ENCODE data around the gene INPP5D. TPM values are rescaled to one million over a fixed set of nuclear protein-coding genes. Genes with fewer than 3 reads are reported as not detected.

INPP5D gene
- total and polyA plus RNA-seq, 4 donors, result 2.9 to 18.8 (median 6.6) TPM

GRCh38 chr2:233021771-233022170 is 38.4 kb upstream of the INPP5D start:
- Histone ChIP-seq H3K9me3 (ENCODE audit: control insufficient read depth in 4 of 4, low read length in 3 of 4) (no peaks in the 10 kb centered on the region), H3K27ac (ENCODE audit: low read depth in 1 of 2, low read length in 2 of 2) (no peak overlapping the region), H3K9ac (ENCODE audit: low read depth in 1 of 2, low read length in 2 of 2) (no peak overlapping the region), H3K36me3 (ENCODE audit: control insufficient read depth in 4 of 4, insufficient read depth in 3 of 4, low read depth in 1 of 4, low read length in 3 of 4) (no peaks in the 10 kb centered on the region), H3K27me3 (ENCODE audit: control insufficient read depth in 4 of 4, insufficient read depth in 4 of 4, low read length in 3 of 4) (no peaks in the 10 kb centered on the region), H3K4me1 (ENCODE audit: control insufficient read depth in 4 of 4, insufficient read depth in 4 of 4, low read length in 3 of 4) (no peaks in the 10 kb centered on the region), H3K4me3 (ENCODE audit: low read depth in 1 of 3, low read length in 3 of 3) (no peak overlapping the region)
- no peak for TF ChIP-seq MAX (IDR thresholded peaks at IDR 0.05)
- TF ChIP-seq FOXA2 (IDR thresholded peaks at IDR 0.05), result no peak
- TF ChIP-seq RXRA (IDR thresholded peaks at IDR 0.05), result no peak
- no peak for TF ChIP-seq RAD21 (IDR thresholded peaks at IDR 0.05)
- TF ChIP-seq HNF4A (conservative IDR thresholded peaks at IDR 0.05), result no peak
- no peak for TF ChIP-seq HNF4G (IDR thresholded peaks at IDR 0.05)
- no peak for TF ChIP-seq REST (IDR thresholded peaks at IDR 0.05)
- TF ChIP-seq FOXA1 (IDR thresholded peaks at IDR 0.05), result no peak
- no peak for TF ChIP-seq EGR1 (IDR thresholded peaks at IDR 0.05; ENCODE audit: low read depth in 2 of 2)
- TF ChIP-seq NR2F2 (IDR thresholded peaks at IDR 0.05), result no peak
- no peak for TF ChIP-seq ZBTB33 (IDR thresholded peaks at IDR 0.05)
- no peak for TF ChIP-seq GABPA (IDR thresholded peaks at IDR 0.05 in 1 of 2, conservative IDR thresholded peaks at IDR 0.05 in 1 of 2)
- TF ChIP-seq YY1 (IDR thresholded peaks at IDR 0.05), result no peak
- no peak for TF ChIP-seq TAF1 (conservative IDR thresholded peaks at IDR 0.05)
- no peak for TF ChIP-seq JUND (IDR thresholded peaks at IDR 0.05)
- no peak for DNase-seq (ENCODE audit: low spot score)
- 85% methylated on average over 8 of the region's 8 CpGs for WGBS

DNA sequence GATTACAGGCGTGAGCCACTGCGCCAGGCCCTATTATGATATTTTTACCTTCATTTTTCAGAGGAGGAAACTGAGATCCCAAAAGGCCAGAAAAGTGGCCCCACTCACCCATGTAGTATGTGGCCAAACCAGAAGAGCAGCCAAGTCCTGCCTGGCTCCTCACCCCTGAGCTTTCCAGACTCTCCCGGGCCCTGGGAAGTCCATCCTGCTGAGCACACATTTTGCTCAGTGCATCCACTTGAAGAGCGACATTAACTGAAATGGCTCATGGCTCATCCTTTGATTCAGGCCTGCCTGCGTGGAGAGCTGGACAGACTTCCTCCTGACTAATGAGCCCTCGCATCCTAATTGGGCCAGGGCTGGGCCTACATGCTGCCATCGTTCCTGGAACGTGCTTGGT is 37.6 kb upstream of the INPP5D start:
- WGBS, result 86% methylated on average over 8 of the region's 8 CpGs
- Histone ChIP-seq H3K27me3 (ENCODE audit: control insufficient read depth in 4 of 4, insufficient read depth in 4 of 4, low read length in 3 of 4) (no peaks in the 10 kb centered on the region), H3K36me3 (ENCODE audit: control insufficient read depth in 4 of 4, insufficient read depth in 3 of 4, low read depth in 1 of 4, low read length in 3 of 4) (no peaks in the 10 kb centered on the region), H3K27ac (ENCODE audit: low read depth in 1 of 2, low read length in 2 of 2) (no peak overlapping the region), H3K4me1 (ENCODE audit: control insufficient read depth in 4 of 4, insufficient read depth in 4 of 4, low read length in 3 of 4) (no peaks in the 10 kb centered on the region), H3K4me3 (ENCODE audit: low read depth in 1 of 3, low read length in 3 of 3) (no peak overlapping the region), H3K9ac (ENCODE audit: low read depth in 1 of 2, low read length in 2 of 2) (no peak overlapping the region), H3K9me3 (ENCODE audit: control insufficient read depth in 4 of 4, low read length in 3 of 4) (no peaks in the 10 kb centered on the region)
- TF ChIP-seq HNF4G (IDR thresholded peaks at IDR 0.05) (no peak), ATF3 (IDR thresholded peaks at IDR 0.05) (no peak), JUND (IDR thresholded peaks at IDR 0.05) (no peak), MAX (IDR thresholded peaks at IDR 0.05) (no peak), GABPA (IDR thresholded peaks at IDR 0.05 in 1 of 2, conservative IDR thresholded peaks at IDR 0.05 in 1 of 2) (no peak), SP1 (IDR thresholded peaks at IDR 0.05) (no peak), YY1 (IDR thresholded peaks at IDR 0.05) (no peak), ZBTB33 (IDR thresholded peaks at IDR 0.05) (no peak), RAD21 (IDR thresholded peaks at IDR 0.05) (no peak), EGR1 (IDR thresholded peaks at IDR 0.05; ENCODE audit: low read depth in 2 of 2) (no peak), NR2F2 (IDR thresholded peaks at IDR 0.05) (no peak), HNF4A (conservative IDR thresholded peaks at IDR 0.05) (no peak), TAF1 (conservative IDR thresholded peaks at IDR 0.05) (no peak)
- TF ChIP-seq, protein P1, sequence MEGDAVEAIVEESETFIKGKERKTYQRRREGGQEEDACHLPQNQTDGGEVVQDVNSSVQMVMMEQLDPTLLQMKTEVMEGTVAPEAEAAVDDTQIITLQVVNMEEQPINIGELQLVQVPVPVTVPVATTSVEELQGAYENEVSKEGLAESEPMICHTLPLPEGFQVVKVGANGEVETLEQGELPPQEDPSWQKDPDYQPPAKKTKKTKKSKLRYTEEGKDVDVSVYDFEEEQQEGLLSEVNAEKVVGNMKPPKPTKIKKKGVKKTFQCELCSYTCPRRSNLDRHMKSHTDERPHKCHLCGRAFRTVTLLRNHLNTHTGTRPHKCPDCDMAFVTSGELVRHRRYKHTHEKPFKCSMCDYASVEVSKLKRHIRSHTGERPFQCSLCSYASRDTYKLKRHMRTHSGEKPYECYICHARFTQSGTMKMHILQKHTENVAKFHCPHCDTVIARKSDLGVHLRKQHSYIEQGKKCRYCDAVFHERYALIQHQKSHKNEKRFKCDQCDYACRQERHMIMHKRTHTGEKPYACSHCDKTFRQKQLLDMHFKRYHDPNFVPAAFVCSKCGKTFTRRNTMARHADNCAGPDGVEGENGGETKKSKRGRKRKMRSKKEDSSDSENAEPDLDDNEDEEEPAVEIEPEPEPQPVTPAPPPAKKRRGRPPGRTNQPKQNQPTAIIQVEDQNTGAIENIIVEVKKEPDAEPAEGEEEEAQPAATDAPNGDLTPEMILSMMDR (IDR thresholded peaks at IDR 0.05; ENCODE audit: low read depth, low read length, missing input control), result no peak
- no peak for DNase-seq (ENCODE audit: low spot score)

Measured in liver (tissue), 9 donors.